Activated T-helper 2 cell treated with anti-CD3 and anti-CD28 coated beads, Interferon-gamma antibody, Interleukin-2, Interleukin-4, amounts not matched to agents 10 μg/mL and 5 μg/mL and 100 μg/mL, durations not matched to agents 14 hours and 24 hours and 36 hours (primary cell): ENCODE results near the gene E2F3. TPM values are rescaled to one million over a fixed set of nuclear protein-coding genes. Genes with fewer than 3 reads are reported as not detected.

Source experiments
- DNase-seq: peaks from one replicate; pipeline ENCODE4 v3.0.0; 2021; ENCODE audit warnings: low spot score
- H3K27ac Mint-ChIP-seq: one replicate; pipeline ENCODE4 v1.8.0; 2021; ENCODE audit warnings: mixed read lengths
- H3K27me3 Mint-ChIP-seq: one replicate; pipeline ENCODE4 v1.8.0; 2021; ENCODE audit warnings: low read depth, mixed read lengths
- H3K36me3 Mint-ChIP-seq: one replicate; pipeline ENCODE4 v1.8.0; 2021; ENCODE audit warnings: low read depth, mixed read lengths
- H3K4me1 Mint-ChIP-seq: one replicate; pipeline ENCODE4 v1.8.0; 2021; ENCODE audit warnings: low read depth, mixed read lengths
- H3K4me3 Mint-ChIP-seq: one replicate; pipeline ENCODE4 v1.8.0; 2021; ENCODE audit warnings: low read depth, mild to moderate bottlenecking, moderate library complexity, mixed read lengths
- H3K9me3 Mint-ChIP-seq: one replicate; pipeline ENCODE4 v1.8.0; 2021; ENCODE audit warnings: mixed read lengths
- intact Hi-C: fragments of 100-400 bp; cut with micrococcal nuclease; formaldehyde crosslinking; loops from one replicate; pipeline ENCODE4 v1.15.1; 2023
- total RNA-seq: library from RNA; stranded (reverse); gene quantifications from 2 replicates; pipeline ENCODE4 v1.2.3, GENCODE V29; 2022

Gene E2F3
- total RNA-seq, 1 donor from 2014 or later: 27.9 TPM

GRCh38 chr6:20403766-20404640 lies 2.3 kb downstream of the E2F3 start:
- Mint-ChIP-seq H3K36me3 (peaks cover 36% of the 10 kb centered on the region), H3K27ac (peak overlapping the region; percentile 98), H3K27me3 (no peaks in the 10 kb centered on the region), H3K4me1 (peaks cover 48% of the 10 kb centered on the region), H3K4me3 (peak overlapping the region; percentile 96), H3K9me3 (no peaks in the 10 kb centered on the region)
- intact Hi-C loops: loop anchor here (1.0 to 5.0 kb wide), 5 partner anchors 51 to 1183 kb away; partner anchors contain the start of gene CDKAL1
- peak; percentile 75 for DNase-seq

DNA sequence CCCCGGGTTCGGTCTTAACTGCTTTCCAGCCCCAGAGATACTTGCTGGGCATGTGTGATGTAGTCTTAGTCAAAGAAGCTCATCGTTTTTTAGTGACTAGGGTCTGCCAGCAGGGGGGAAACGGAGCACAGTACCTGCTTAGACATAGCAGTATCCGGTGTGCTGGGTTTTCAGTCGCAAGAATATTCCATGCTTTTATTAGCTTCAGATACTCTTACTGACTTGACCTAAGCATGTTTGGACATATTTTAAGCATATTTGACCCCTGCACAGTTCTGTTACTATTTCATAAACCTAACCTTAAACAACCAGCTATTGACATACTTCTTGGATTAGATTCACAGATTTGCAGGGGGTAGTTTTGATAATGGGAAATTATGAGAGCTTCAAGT lies 3.0 kb downstream of the E2F3 start:
- Mint-ChIP-seq H3K4me3 (peak overlapping the region; percentile 96), H3K27ac (peak overlapping the region; percentile 98), H3K9me3 (no peaks in the 10 kb centered on the region), H3K36me3 (peaks cover 36% of the 10 kb centered on the region), H3K4me1 (peaks cover 49% of the 10 kb centered on the region), H3K27me3 (no peaks in the 10 kb centered on the region)
- intact Hi-C loops: loop anchor here (1.0 to 5.0 kb wide), 5 partner anchors 50 to 1183 kb away; partner anchors contain the start of gene CDKAL1
- DNase-seq: peak; percentile 62

DNA sequence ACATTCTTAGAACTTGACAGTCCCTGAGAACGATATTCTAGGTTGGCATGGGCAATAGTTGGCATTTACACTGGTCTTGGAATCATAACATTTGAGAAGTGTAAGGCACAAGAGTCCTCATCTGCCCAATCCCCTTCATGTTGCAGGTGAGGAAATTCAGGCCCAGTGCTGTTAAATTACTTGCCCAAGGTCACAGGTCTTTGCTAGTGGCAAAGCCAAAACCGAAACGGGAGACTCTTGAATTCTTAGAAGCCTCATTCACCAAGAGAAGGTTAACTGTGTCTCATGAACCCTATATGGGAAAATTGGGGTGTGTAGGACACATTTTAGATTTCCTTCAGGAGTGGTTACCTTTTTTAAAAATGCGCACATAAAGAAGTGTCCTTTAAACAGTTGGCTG lies 7.2 kb downstream of the E2F3 start:
- Mint-ChIP-seq H3K27ac (peak overlapping the region; percentile 92), H3K4me1 (peaks cover 66% of the 10 kb centered on the region), H3K4me3 (peak overlapping the region; percentile 15), H3K36me3 (peaks cover 69% of the 10 kb centered on the region), H3K9me3 (no peaks in the 10 kb centered on the region), H3K27me3 (no peaks in the 10 kb centered on the region)
- no peak for DNase-seq
- intact Hi-C loops: no loop called here

- Mint-ChIP-seq H3K4me1 (peaks cover 66% of the 10 kb centered on the region), H3K4me3 (peak overlapping the region; percentile 69), H3K27me3 (no peaks in the 10 kb centered on the region), H3K9me3 (no peaks in the 10 kb centered on the region), H3K36me3 (peaks cover 73% of the 10 kb centered on the region), H3K27ac (peak overlapping the region; percentile 92)
- intact Hi-C loops: no loop called here
- no peak for DNase-seq
Observed at GRCh38 chr6:20409427-20409971, 7.8 kb downstream of the E2F3 start.

- Mint-ChIP-seq H3K27ac (peak overlapping the region; percentile 77), H3K4me1 (peaks cover 73% of the 10 kb centered on the region), H3K27me3 (no peaks in the 10 kb centered on the region), H3K9me3 (no peaks in the 10 kb centered on the region), H3K36me3 (peaks cover 62% of the 10 kb centered on the region), H3K4me3 (peak overlapping the region; percentile 64)
- no peak for DNase-seq
- intact Hi-C loops: no loop called here
Observed at GRCh38 chr6:20411544-20411943, 9.9 kb downstream of the E2F3 start.

GRCh38 chr6:20411953-20412681 lies 10.4 kb downstream of the E2F3 start:
- intact Hi-C loops: no loop called here
- no peaks in the 10 kb centered on the region for H3K9me3 Mint-ChIP-seq
- H3K27ac Mint-ChIP-seq: peak overlapping the region; percentile 77
- peaks cover 57% of the 10 kb centered on the region for H3K36me3 Mint-ChIP-seq
- peak overlapping the region; percentile 64 for H3K4me3 Mint-ChIP-seq
- H3K27me3 Mint-ChIP-seq: no peaks in the 10 kb centered on the region
- peaks cover 73% of the 10 kb centered on the region for H3K4me1 Mint-ChIP-seq
- no peak for DNase-seq

- DNase-seq: no peak
- H3K27me3 Mint-ChIP-seq: no peaks in the 10 kb centered on the region
- intact Hi-C loops: no loop called here
- no peak overlapping the region for H3K4me3 Mint-ChIP-seq
- peaks cover 70% of the 10 kb centered on the region for H3K4me1 Mint-ChIP-seq
- peaks cover 53% of the 10 kb centered on the region for H3K36me3 Mint-ChIP-seq
- no peaks in the 10 kb centered on the region for H3K9me3 Mint-ChIP-seq
- H3K27ac Mint-ChIP-seq: no peak overlapping the region
Observed at GRCh38 chr6:20412682-20413073, 11.0 kb downstream of the E2F3 start.

- H3K36me3 Mint-ChIP-seq: peaks cover 55% of the 10 kb centered on the region
- peaks cover 71% of the 10 kb centered on the region for H3K4me1 Mint-ChIP-seq
- no peak overlapping the region for H3K27ac Mint-ChIP-seq
- intact Hi-C loops: no loop called here
- DNase-seq: no peak
- no peaks in the 10 kb centered on the region for H3K27me3 Mint-ChIP-seq
- no peaks in the 10 kb centered on the region for H3K9me3 Mint-ChIP-seq
- no peak overlapping the region for H3K4me3 Mint-ChIP-seq
Observed at GRCh38 chr6:20413826-20414225, 12.1 kb downstream of the E2F3 start.

DNA sequence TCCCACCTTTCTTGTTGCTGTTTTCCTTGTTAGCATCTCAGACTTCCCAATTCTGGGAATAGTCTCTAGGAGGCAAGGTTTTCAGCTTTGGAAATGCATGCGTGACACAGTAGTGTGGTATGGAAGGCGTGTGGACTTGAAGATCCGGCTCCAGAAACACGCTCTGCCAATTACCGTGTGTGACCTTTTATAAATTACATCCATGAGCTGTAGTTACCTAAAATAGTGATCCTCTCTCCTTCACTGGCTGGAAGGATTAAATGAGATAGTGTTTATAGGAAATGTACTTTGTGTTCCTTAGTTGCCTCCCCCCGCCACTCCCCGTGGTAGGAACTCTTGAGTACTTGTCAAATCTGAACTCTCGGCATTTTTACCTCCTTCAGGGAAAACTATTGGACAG lies 13.0 kb downstream of the E2F3 start:
- intact Hi-C loops: loop anchor here (5.0 kb wide), 1 partner anchor 38 kb away; no protein-coding TSS in a partner anchor
- no peak overlapping the region for H3K27ac Mint-ChIP-seq
- H3K36me3 Mint-ChIP-seq: peaks cover 58% of the 10 kb centered on the region
- DNase-seq: no peak
- no peaks in the 10 kb centered on the region for H3K27me3 Mint-ChIP-seq
- H3K4me1 Mint-ChIP-seq: peaks cover 64% of the 10 kb centered on the region
- H3K9me3 Mint-ChIP-seq: no peaks in the 10 kb centered on the region
- no peak overlapping the region for H3K4me3 Mint-ChIP-seq

- H3K9me3 Mint-ChIP-seq: no peaks in the 10 kb centered on the region
- no peak for DNase-seq
- no peak overlapping the region for H3K27ac Mint-ChIP-seq
- peaks cover 59% of the 10 kb centered on the region for H3K4me1 Mint-ChIP-seq
- peaks cover 58% of the 10 kb centered on the region for H3K36me3 Mint-ChIP-seq
- no peak overlapping the region for H3K4me3 Mint-ChIP-seq
- intact Hi-C loops: loop anchor here (5.0 kb wide), 1 partner anchor 37 kb away; no protein-coding TSS in a partner anchor
- H3K27me3 Mint-ChIP-seq: no peaks in the 10 kb centered on the region
Observed at GRCh38 chr6:20415304-20415703, 13.6 kb downstream of the E2F3 start.

- intact Hi-C loops: loop anchor here (5.0 kb wide), 1 partner anchor 36 kb away; no protein-coding TSS in a partner anchor
- H3K9me3 Mint-ChIP-seq: peaks cover 1% of the 10 kb centered on the region
- DNase-seq: no peak
Observed at GRCh38 chr6:20415712-20416454, 14.2 kb downstream of the E2F3 start.

More at GRCh38 chr6:20415712-20416454, 14.2 kb downstream of the E2F3 start:
- Mint-ChIP-seq H3K4me1 (peaks cover 58% of the 10 kb centered on the region), H3K27ac (no peak overlapping the region), H3K27me3 (no peaks in the 10 kb centered on the region), H3K36me3 (peaks cover 56% of the 10 kb centered on the region), H3K4me3 (no peak overlapping the region)
